Fibroblast of skin of back (primary cell): Measurements from ENCODE around the gene NAT8L.

Source experiments
- DNase-seq: peaks from one replicate; pipeline ENCODE4 v3.0.0-alpha.2; 2013

NAT8L gene

DNA sequence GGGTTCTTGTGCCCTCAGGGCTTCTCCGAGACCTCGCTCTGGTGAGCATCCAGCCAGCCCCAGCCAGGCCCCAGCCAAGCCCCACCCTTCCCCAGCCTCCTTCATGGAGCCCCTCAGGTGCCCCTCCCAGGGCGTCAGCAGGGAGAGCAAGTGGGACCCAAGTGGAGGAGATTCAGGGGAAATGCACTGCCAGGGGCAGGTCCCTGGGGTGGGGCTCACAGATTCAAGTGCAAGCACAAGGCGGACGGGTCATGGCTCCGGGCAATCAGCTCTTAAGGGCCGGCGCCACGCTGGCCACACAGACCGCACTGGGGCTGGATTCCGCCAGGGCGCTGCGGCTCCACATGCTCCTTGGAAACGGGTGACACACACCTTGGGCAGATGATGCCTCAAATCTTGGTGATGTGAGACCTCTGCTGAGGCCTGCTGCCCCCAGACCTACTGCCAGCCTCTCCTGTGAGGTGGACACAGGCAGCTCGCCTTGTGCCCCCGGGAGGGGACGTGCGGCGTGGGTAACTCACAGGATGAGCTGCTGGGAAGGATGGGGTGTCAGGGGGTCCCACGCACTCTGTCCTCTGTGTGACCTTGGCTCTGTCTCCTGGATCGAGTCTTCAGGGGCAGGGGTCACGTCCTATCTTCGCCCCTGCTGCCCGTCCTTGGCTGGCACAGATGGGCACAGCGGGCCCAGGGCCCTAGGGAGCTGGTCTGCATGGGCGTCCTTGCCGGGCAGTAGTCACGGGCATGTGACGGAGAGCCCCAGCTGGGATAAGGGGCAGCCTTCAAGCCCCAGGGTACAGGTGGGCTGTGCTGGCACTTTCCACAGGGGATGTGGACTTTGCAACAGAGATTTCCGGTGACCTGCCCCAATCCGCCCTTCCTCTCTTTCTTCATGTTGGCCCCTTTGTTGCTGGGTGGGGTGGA, 17.1 kb downstream of the NAT8L start:
- DNase-seq = no peak

DNA sequence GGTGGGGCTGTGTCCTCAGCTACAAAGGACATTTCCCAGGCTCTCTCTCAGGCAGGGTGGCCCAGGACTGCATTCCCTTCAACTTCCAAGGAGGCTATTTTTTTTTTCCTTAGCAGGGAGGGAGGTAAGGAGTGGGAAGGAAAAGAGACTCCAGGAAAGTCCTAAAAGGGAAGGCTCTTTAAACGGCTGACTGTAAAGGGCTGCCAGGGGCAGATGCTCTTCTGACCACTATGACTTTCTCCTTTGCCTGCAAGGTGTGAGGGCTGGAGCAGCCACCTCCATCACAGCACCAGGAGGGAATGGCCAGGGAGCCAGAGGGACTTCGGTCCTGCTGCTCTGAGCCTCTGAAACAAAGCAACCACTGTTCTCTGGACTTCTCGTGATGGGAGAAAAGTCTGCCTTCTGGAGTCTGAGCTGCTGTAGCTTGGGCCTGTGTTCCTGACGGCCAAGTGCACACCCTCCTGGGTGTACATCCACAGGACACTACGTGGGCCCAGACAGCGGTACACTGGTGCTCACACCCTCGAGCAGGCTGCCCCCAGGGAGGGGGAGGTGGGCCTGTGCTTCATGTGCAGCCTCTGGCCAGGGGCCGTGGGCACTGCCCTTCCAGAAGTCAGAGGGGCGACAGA, 17.9 kb downstream of the NAT8L start:
- DNase-seq = no peak

DNA sequence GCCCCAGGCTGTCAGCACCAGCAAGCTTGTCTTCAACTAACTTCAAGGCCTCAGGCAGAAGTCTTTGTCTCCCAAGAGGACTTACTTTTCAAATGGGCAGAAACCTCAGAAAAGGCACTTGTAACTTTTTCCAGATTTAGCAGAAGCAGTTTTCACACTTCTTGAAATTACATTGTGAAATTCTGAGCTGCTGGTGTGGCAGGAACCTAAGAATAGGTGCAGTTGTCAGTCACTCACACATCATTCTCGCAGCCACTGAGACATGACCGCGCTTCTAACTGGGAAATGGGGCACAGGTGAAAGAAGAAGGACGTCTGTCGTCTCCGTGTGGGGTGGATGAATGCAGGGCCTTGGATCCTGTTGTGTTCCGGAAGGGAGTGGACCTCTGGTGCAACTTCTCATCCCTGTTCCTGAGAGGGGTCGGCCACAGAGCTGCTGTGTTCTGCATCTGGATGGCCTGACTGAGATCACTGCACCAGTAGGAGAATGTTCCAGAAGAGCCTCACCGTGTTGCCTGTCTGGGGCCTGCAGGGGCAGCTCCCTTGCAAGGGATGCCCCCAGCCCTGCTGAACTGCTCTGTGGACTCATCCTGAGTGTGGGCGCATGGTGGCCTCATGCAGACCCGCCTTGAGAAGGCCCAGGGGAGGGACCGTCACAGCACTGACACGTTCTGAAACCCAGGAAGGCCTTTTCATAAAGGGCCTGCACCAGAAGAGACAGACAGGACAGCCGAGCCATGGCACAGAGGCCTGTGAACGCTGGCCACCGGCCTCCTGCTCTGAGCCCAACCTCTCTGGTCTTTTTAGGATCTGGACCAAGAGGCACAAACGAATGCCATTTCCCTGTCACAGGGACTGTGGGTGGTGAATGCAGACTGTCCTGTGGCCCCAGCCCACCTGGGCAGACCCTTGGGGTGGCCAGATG, 18.7 kb downstream of the NAT8L start:
- no peak for DNase-seq

DNA sequence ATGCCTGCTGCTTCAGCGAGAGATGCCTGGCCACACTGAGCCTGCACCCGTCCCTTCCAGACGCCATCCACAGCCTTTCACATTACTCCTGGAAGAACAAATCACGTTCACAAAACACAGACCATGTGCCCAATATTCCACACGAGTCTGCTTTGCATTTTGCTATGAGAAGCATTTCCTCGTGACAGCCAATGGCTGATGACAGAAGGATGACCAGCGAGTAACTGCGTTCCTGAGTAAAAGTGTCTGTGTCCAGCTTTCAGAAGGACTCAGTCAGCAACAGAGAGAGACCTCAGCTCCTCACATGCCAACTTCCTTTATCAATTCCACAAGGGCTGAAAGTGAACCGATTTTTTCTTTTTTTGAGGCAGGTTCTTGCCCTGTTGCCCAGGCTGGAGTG, 19.5 kb downstream of the NAT8L start:
- peak; percentile 11 for DNase-seq

DNA sequence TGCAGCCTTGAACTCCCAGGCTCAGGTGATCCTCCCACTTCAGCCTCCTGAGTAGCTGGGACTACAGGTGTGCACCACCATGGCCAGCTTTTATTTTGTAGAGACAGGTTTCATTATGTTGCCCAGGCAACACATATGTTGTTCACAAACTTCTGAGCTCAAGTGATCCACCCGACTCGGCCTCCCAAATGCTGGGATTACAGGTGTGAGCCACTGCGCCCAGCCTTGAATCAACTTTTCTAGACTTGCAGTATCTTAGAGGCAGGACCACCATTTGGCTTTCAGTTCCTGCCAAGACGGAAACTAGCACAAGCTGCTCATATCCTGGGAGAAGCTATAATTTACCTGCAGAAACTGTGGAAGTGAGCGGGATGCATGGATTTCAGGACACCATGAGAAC, 19.9 kb downstream of the NAT8L start:
- DNase-seq = no peak

DNA sequence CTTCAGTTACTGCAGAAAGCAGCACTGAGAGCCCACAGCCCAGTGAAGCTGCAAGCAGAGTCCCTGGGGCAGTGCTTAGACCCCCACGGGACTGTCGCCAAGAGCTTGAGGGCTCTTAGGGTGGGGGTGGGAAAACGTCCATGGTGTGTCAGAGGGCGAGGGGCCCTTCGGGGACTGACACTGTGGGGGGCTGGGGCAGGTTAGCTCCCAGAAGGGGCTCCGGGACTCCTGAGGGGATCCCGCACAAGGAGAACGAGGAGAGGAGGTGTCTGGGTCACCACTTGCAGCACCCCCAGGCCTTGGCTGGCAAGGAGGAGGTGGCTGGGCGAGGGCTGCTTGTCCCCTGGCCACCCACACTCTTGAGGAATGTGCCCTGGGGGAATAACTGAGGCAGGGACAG, 20.8 kb downstream of the NAT8L start:
- no peak for DNase-seq

DNA sequence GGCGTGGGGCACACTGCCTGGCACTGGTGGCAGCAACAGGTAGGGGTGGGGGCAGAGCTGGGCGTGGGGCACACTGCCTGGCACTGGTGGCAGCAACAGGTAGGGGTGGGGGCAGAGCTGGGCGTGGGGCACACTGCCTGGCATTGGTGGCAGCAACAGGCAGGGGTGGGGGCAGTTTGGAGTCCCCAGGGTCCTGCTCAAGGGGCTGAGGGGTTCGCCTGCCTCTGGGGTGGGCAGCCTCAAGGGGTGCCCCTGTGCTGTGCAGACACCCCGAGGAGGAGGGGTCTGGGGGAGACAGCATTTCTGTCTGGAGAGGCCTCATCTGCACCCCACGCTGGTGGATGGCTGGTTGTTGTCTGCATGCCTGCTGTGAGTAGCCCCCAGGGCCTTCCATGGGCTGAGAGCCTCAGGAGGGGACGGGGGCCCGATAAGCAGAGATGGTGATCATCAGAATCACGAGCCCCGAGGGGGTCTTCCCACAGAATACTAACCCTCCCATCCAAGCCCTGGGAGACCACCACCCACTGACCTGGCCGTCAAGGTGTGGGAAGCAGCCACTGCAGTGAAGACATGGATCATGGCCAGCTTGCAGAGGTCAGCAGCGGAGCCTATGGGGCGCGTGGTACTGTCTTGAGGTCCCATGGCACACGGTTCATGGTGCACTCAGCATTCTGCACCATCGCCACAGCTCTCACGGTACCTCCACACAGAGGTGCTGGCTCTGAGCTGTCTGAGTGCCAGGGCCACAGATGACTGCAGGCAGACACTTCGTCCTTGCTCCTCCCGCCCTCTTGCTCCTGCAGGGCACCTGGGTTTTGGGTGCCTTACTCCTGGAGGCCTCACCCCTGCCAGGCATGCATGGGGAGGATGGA, 21.5 kb downstream of the NAT8L start:
- no peak for DNase-seq

DNA sequence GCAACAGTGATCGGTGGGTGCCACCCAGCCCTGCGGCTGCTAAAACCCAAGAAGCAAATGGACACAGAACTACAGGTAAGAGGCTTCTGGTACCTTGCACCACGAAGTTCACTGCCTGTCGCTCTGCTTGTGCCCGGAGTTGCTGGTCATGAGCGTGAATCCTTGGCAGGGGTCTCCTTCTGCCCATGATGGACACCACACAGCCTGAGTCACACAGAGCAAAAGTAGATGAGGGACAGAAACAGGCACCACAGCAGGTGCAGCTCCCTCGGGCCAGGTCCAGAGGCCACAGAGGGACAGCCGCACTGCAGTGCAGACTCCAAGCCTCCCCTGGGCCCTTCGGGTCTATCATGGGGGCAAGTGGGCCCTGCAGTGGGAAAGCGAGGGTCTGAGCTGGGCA, 22.4 kb downstream of the NAT8L start:
- no peak for DNase-seq

DNA sequence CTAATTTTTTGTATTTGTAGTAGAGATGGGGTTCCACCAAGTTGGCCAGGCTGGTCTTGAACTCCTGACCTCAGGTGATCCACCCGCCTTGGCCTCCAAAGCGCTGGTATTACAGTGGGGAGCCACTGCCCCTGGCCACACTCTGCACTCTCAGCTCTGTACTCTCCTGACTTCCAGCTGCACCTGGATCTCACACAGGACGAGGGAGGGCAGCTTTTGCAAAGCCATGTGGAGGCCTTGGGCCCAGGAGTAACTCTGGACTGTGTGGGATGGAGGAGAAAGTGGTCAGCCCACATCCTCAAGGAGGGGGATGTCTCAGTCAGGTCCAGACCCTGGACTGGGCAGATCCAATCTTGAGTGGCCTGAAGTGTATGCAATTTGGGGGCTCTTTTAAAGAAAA, 23.0 kb downstream of the NAT8L start:
- DNase-seq = no peak

DNA sequence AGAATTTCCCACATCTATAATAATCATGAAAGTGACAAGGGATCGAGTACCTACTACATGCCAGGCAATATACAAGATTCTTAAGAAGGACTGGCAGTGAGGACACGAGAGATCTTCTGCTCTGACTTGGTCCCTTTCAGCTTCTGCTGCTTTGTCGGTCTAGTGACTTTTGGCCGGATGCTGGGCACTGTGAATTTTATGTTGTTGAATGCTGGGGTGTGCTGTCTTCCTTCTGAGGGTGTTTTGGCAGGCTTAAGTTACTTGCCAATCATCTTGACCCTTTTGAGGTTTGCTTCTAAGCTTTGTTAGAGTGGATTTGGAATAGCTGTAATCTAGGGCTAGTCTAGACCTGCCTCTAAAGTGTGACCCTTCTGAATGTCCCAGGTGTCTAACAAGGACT, 23.5 kb downstream of the NAT8L start:
- no peak for DNase-seq

DNA sequence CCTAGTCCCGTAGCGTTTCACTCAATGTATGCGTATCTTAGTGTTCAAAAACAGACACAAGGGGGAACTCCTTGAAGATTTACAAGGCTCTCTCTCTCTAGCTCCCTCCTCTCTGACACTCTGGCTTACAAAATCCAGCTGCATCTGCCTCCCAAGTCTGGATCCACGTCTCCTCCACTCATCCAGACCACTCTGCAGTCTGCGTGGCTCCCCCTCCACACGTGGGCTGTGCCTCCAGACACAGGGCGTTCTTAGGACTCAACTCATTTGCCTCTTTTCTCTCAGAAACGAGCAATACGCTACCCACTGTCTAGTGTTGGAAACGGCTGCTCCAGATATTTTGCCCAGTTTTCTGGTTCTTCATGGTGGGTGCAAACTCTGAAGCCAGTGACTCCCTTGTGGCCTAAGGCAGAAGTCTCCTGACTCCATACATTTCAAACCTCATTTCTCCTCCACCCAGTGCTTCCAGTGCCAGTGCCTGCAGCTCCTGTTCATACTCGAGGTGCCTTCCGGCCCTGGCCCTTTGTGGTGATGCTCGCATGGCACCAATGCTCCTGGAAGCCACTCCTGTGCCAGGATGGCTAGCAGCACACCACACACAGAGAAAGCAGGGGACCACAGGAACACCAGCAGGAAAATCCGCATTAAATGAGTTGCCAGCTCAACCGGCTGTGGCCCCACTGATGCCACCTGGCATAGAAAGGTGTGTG, 24.1 kb downstream of the NAT8L start:
- no peak for DNase-seq

DNA sequence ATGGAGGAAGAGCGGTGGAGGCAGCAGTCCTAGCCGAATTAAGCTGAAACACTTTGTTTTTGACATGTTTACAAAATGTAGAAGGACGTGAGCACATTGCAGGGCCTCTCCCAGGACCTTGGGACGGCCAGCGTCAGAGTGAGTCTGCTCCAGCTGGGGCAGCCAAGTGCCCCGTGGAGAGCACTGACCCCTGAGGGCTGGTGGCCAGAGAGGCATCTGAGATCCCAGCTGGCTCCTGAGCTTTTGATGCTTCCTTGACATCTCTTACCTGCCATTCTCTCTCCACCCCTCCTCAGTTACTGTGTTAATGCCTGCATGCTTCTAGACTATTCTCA, 24.7 kb downstream of the NAT8L start:
- no peak for DNase-seq

DNA sequence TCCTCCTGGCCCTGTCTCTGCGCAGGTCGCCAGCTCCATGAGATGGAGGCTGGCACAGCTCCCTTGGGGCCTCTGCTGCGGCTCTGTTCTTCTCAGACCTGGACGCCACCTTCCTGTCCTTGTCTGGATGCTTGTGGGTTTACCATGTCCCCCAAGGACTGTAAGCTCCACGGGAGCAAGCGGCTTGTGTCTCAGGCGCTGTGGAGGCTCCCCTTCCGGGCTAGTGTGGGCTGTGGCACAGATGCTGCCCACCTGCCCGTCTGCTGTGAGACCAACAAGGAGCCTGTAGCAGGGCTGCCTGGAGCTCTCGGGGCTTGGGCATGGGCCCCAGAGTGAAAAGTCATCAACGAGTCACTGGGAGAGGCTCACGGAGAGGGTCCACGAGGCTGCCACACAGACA, 25.2 kb downstream of the NAT8L start:
- no peak for DNase-seq

DNA sequence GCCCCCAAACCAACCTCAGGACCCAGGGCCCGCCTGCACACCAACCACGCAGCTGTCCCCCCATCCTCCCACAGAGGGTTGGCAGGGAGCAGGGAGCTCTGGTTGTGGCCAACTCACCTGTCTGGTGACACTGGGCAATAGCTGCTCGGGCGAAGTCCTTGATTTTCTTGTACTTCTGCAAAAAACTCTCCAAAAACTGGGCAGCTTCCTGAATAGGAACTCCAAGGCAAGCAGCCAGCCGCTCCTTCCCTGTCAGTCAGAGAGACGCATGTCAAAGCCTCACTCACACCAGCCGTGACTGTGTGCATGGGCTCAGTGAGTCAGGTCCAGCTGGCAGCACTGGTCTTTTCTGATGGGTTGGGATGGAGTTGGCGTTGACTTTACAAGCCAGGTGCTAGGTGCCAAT, 26.4 kb downstream of the NAT8L start:
- no peak for DNase-seq

DNA sequence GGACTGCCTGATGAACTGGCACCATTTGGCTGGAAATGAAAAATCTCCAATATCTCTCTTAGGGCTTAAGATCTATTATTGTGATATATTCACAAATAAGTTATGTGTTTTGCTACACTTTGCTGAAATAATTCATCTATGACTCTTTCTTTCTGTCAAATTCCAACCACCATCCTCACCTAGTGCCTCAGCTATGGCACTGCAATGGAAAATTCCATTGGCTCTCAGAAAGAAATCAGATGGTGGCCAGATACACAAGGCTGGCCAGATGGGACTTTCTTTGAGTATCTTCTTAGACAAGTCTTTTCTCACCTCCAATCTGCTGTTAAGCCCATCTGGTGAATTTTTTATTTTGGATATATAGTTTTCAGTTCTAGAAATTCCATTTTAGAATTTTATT, 28.0 kb downstream of the NAT8L start:
- DNase-seq = no peak

DNA sequence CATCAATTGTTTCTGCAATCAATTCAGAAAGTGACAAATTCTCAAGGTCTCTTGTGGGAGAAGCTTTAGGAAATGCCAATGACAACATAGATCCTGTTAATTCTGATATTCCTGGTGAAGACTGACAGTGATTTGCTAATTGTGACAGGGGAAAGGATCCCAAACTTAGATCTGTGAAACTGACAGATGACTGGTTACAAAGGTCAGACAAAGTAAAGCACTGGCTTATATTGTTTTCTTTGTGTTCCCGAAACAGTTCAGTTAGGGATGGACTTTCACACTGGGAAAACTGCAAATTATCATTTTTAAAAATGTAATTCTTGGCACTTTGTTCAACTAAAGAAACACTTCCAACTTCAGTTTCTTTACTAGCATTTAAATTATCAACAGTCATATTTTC, 30.1 kb downstream of the NAT8L start:
- no peak for DNase-seq

DNA sequence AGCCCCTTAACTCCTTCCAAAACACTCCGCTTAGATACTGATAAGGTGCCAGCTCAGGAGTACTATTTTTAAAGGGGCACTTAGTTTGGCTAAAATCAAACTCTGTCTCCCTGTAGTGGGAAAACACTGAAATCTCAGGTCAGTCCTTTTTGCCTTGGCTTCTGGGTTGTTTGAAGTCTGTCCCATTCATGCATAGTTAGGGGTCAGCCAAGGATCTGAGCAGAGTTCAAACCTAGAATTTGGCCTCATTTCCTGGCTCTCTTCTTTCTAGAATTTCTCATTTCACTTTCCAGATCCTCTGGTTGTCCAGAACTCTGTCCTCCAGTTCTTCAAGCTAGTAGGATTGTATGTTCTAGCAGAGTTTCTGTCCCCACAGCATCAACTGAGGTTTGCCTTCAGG, 31.5 kb downstream of the NAT8L start:
- no peak for DNase-seq

DNA sequence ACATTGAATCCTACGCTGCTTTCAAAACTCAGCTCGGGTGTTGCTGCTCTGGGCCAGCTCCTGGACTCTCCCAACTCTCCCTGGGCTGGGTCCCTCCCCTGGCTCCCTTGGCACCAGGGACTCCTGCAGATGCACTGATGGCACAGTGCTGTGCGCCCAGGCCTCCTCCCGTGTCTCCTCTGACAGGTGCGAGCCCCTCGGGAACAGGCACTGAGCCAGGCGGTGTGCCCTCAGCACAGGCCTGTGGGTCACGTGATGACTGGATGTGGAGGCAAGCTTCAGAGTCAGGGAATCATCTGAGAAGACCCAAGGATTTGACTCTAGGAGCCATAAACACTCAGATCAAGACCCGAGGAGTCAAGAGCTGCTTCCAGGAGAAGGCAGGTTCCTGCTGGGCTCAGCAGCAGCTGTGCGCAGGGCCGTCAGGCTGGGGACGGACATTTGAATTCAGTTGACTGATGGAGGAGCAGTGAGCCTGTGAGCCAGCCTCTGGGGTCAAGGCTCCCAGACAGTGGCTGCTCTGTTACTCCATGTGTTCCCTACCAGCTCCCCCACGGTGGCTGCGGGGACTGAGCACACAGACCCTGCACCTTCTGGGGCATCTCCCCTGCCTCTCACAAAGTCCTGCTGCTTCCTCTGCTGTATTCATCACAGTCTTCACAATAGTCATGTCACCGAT, 33.0 kb downstream of the NAT8L start:
- no peak for DNase-seq

DNA sequence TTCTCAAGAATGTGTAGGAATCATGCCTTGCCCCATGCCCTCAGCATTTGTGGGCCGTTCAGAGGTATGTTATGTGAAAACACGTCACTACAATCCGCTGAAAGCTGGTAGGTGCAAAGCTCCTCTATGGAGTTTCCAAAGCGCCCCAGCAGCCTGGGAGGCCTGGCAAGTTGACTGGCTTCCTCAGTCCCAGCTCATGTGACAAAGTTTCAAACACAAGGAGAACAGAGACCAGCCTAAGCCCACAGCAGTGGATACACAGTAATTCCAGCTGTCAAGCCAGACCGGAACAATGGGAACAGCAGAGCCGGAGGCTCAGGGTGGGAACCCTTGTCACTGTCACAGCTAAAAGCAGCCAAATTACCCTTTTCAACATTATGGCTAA, 33.5 kb downstream of the NAT8L start:
- DNase-seq = no peak

DNA sequence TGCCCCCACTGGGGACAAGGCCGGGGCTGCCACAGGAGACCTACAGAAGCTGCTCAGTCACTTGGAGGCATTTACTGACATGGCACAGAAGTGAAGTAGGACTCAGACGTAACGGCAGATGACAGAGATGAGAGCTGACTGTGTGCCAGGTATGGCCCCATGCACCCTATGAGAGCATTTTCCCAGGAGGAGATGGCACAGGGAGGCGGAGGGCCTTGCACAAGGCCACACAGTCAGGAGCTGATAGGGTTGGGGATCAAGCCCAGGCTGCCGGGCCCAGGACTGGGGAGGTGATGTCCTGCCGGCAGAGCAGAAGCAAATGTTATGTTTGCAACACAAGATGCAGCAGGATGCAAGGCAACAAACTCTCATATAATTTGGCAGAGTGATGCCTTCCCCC, 34.1 kb downstream of the NAT8L start:
- DNase-seq = no peak

DNA sequence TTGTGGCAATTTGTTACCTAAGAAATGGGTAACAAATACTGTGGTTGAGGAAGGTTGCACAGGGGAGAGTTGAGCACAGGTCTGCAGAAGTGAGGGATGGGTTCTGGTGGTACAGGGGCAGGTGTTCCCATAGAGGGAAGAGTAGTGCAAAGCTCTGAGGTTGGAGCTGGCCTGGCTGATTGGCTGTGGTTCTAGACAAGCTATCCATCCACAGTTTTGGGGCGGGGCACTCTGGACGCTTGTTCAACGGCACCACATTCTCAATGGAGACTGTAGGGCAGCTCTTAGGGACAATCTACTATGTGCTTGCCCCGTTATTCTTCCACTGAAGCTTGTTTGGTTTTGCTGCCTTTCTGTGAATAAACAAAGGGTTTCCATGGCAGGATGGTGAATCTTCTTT, 35.4 kb downstream of the NAT8L start:
- DNase-seq = no peak
